Measurements from ENCODE around the gene DES.

The DES gene

GRCh38 chr2:219440388-219441256 lies 22.4 kb downstream of the DES start:
- DNase-seq (ENCODE audit: low read depth), result no peak

- DNase-seq (ENCODE audit: low read depth), result no peak
Observed at GRCh38 chr2:219441451-219442255, 23.5 kb downstream of the DES start.

GRCh38 chr2:219442256-219443015 lies 24.3 kb downstream of the DES start:
- no peak for DNase-seq (ENCODE audit: low read depth)

GRCh38 chr2:219443016-219443696 lies 25.0 kb downstream of the DES start:
- no peak for DNase-seq (ENCODE audit: low read depth)

GRCh38 chr2:219443697-219444023 lies 25.5 kb downstream of the DES start:
- DNase-seq (ENCODE audit: low read depth), result no peak

GRCh38 chr2:219444566-219445091 lies 26.5 kb downstream of the DES start:
- no peak for DNase-seq (ENCODE audit: low read depth)

GRCh38 chr2:219445220-219445640 lies 27.1 kb downstream of the DES start:
- no peak for DNase-seq (ENCODE audit: low read depth)

- no peak for DNase-seq (ENCODE audit: low read depth)
Observed at GRCh38 chr2:219446101-219446504, 27.9 kb downstream of the DES start.

GRCh38 chr2:219446689-219447088 lies 28.5 kb downstream of the DES start:
- no peak for DNase-seq (ENCODE audit: low read depth)

GRCh38 chr2:219447242-219448098 lies 29.3 kb downstream of the DES start:
- no peak for DNase-seq (ENCODE audit: low read depth)

- DNase-seq (ENCODE audit: low read depth), result no peak
Observed at GRCh38 chr2:219448099-219448775, 30.1 kb downstream of the DES start.

- no peak for DNase-seq (ENCODE audit: low read depth)
Observed at GRCh38 chr2:219448776-219449341, 30.7 kb downstream of the DES start.

- DNase-seq (ENCODE audit: low read depth), result no peak
Observed at GRCh38 chr2:219449609-219450008, 31.4 kb downstream of the DES start.

- no peak for DNase-seq (ENCODE audit: low read depth)
Observed at GRCh38 chr2:219451661-219452360, 33.6 kb downstream of the DES start.

GRCh38 chr2:219452361-219453317 lies 34.5 kb downstream of the DES start:
- no peak for DNase-seq (ENCODE audit: low read depth)

GRCh38 chr2:219453671-219454590 lies 35.8 kb downstream of the DES start:
- DNase-seq (ENCODE audit: low read depth), result no peak

- DNase-seq (ENCODE audit: low read depth), result no peak
Observed at GRCh38 chr2:219455581-219455980, 37.4 kb downstream of the DES start.

Data from CMK (cell line).